NCI-H524 treated with DMSO at 0.1 percent for 48 hours (cell line): Measurements from ENCODE around the gene FOXP1.

Experiments used
- DNase-seq: peaks from one replicate; lab custom pipeline; 2025; lab: John Stamatoyannopoulos, UW

Gene FOXP1

DNA sequence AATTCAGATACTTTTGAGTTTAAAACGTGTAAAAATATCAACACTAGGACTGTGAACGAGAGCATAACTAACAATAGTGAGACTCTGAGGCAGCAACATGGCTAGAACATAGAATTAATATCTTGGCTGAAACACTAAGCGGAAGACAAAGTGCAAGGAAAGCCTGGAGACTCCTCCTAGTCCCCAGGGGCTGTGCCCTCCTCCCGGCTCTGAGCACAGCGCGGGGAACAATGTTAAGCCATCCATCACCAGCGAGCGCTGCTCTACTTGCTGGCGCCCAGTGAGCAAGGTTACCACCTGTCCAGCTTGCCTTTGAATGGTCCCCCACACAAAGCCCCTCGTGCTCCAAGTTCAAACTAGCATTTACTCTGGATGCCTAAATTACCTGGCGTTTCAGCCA lies 436.9 kb downstream of the FOXP1 start:
- no peak for DNase-seq

DNA sequence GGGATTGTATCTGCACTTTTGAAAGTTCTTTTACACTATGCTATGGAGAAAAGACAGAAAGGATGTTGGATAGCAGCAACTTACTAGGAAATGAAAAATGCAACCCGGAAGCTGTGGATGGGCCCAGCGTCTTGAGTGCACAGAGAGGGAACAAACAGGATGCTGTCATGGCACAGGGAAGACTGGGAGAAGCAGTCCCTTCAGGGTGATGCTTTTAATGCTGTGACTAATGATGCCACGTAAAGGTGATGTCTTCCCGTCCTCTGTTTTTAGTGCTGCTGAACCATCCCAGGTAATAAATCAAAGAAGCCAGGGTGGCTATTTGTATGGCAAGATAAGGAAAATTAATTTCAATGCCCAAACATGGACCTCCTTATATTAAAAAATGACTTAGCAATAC lies 437.6 kb downstream of the FOXP1 start:
- no peak for DNase-seq

DNA sequence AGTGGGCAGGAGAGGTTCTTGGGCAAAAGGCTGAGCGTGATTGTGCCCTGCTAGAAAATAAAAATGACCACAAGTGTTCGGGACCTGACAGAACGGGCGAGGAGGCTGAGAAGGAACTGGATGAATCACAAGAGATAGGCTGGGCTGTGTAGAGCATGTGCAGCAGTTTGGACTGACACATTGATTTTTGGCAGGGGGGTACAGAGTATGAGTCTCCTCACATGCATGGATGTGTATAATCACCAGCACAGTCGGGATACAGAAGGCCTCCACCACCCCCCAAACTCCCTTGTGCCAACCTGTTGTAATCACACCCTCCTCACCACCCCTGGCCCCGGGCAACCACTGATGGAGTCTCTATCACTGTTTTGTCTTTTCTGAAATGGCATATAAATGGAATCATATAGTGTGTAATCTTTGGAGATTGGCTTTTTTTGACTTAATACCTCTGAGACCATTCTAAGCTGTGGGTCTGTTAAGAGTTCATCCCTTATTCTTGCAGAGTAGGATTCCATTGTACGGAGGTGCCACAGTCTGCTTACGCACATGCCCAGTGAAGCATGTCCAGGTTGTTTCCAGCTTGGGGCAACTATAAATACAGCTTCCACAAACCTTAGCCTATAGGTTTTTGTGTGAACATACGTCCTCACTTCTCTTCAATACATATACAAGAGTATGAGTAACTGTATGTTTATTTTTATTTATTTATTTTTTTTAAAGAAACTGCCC lies 438.8 kb downstream of the FOXP1 start:
- DNase-seq = no peak

DNA sequence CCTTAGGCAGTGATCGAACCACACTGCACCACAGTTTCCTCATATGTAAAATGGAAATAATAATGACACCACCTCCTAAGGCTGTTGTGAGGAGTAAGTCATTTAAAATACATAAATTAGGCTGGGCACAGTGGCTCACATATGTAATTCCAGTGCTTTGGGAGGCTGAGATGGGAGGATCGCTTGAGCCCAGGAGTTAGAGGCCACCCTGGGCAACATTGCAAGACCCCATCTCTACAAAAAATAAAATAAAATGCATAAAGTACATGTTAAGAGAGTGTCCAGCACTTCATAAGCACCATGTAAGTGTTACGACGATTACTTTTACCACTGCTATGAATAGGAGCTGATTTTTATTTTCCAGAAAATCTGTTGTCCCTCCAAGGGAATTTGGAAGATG lies 440.0 kb downstream of the FOXP1 start:
- no peak for DNase-seq

DNA sequence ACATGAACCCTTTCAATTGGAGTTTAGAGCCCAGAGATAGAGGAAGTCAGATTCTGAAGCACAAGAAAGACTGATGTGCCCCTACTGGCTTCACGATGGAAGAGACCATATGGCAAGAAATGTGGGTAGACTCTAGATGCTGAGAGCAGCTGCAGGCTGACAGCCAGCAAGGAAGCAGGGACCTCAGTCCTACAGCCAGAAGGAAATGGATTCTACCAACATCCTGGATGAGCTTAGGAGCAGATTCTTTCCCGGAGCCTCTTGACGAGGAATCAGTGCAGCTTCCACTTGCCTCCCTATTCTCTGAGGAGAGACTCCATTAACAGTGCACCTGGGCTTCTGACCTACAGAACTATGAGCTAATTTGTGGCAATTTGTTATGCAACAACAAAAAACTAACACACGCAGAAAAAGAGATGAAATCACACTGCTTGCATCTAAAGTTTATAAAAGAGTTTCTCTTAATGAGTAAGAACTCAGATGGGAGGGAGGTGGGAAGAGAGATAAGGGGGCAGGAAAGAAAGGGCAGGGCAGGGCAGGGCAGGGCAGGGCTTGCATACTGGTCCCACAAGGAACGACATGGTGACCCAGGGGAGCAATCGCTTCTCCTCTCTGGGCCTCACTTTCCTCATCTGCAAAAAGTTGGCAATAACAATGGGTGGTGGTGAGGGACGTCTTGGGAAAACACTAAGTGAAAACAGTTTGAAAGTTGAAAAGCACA lies 440.9 kb downstream of the FOXP1 start:
- DNase-seq = peak; percentile 48

DNA sequence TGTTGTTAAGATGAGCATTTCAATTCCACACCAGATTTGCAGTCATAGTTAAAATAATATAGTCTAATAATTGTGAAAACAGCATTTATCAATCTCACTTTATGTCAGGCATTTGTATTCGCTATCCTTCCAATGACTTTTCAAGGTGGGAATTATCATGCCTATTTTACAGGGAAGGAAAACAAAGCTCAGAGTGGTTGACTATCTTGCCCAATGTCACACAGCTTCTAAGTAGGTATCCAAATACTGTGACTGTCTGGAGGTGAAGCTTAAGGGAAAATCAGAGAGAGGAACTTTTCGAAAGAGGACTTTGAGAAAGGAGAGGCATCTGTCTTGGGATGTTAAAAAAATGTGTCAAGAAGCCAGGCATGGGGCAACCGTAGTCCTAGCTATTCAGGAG lies 443.1 kb downstream of the FOXP1 start:
- no peak for DNase-seq

DNA sequence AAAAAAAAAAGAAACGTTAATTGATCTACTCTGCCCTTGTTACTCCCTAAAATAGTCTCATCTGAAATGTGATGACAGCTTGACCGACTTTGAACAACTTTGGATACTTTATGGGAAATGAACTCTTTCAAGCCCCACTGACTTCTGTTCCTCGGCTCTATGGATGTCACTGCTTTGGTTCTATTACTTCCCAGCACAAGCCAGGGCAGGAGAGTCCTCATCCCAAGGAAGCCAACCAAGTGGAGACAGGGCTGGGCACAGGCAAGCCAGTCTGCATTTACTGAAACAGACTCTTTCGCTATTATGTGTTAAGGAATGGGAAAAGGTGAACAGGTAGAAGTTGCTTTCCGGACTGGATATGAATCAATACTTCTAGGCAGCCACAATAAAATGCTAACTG lies 444.0 kb downstream of the FOXP1 start:
- no peak for DNase-seq

DNA sequence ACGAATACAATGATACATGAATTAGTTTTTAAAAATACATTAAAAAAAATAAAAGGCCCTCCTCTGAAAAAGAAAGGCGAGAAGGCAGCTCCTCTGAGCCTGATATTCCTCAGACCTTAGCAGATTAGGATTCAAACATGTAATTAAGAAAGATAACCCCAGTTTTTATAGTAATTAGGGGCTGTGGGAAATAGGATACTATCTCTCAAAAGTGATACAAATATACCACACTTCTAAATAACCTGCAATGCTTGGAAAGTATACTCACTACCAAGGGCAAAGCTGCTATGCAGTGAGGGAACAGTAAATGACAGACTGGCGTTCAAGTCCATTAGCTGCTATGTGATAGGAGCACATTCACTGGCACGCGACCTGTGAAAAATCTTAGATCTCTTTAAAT lies 445.1 kb downstream of the FOXP1 start:
- DNase-seq = no peak

DNA sequence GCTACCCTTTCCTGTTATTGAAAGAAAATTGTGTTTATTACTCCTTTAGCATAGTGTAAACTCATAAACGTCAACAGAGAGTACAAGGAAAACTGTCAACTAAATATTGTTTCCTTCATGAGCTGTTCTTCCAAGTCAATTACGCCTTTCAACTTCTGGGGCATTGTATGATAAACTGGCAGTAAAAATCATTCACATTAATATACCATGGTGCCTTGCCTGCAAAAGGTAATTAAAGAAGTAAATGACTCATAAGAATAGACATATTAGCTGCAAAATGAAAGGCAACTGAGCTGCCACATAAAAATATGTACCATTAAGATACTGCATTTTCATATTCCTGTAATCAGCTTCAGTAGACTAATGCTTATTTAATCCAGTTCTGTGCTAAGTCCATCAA lies 447.3 kb downstream of the FOXP1 start:
- DNase-seq = no peak

DNA sequence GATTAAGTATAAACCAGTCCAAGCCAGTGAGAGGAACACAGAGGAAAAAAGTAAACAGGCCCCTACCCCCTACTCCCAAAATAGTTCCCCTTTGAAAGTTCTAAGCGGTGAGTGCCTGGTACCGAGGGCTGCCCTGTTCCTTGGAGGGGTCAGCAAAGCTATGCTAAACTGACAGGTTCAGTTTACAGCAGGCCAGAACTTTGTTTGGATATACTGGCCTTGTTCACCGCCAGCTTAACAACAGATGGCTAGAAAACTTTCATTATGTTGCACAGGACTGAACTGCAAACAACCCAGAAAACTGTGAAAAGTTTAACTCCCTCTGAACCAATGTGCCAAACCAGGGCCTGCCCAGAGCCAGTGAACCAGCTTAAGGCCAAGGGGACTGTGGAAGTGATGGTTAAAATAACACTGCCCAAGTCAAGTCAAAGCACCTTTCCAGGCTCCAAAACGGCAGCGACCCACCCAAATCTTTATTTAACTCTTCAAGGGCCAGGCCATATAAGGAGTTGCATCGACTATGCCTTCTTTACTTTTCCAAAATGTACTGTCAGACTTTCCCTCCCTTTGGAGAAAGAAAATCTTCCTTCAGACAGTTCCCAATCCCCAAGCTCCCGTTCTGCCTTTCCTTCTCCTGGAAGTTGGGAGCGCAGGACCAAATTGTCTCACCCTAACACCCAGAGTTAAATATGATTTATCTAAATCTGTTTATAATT lies 448.0 kb downstream of the FOXP1 start:
- DNase-seq = no peak

DNA sequence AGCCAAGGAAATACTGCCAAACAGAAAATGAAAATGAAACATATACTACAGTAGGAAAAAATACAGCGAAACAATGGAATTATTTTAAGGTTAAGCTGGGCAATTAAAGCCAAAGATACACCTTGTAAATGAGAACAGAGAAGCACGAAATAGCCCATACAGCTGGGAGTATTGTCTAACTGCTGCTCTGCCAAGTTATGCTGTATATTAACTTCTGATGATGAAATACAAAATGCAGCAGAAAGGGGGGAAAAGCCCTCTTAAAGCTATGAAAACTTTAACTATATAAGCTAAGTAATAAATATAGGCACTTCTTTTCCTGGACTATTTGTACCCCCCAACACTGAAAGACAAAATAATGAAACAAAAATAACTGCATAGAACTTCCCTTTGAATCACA lies 449.0 kb downstream of the FOXP1 start:
- DNase-seq = no peak

DNA sequence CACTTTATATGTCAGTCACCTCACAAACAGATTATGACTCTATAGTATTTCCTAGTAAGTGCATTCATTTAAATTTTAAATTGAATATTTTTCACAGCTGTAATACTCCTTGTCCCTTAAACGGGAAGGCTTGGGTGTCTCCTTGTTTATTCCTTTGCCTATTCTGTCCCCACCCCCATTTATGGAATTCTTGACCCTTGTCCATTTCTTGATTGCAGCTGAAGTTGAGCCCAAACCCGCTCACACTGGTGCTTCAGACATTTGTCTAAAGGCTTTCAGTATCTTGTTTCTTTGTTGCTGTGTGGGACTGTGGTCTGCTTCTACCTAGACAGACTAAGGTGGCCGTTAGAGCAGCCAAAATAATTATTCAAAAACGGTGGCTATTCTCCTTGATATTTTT lies 449.7 kb downstream of the FOXP1 start:
- no peak for DNase-seq

DNA sequence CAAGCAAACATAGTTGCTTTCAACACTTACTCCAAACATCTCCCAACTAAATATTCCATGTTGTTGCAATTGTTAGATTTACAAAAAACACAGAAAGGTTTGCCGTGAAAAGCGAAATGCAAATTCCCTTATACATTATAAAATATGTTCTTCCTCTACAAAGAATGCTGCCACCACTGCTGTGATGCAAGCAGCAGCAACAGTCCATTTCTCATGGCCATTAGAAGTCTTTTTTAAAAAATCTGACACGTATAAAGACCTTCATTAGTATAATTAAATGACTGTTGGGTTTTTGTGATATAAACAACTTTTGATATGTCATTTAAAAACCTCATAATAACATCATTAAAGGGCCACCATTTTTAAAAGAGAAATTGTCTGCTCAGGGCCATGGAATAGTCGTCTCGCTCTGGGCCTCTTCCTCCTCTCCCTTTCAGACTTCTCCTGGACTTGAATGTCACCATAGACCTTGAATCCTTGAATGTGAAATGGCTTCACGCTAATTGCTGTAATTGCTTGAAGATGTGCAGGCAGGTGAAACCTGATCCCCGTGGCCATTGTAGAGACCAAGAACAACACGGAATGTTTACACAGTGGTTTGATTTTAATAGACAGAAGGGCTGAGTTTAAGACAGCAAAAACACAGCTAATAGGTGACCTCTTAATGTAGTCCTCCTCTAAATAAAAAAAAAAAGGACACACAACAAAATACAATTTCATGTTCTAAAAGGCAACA lies 450.4 kb downstream of the FOXP1 start:
- no peak for DNase-seq

DNA sequence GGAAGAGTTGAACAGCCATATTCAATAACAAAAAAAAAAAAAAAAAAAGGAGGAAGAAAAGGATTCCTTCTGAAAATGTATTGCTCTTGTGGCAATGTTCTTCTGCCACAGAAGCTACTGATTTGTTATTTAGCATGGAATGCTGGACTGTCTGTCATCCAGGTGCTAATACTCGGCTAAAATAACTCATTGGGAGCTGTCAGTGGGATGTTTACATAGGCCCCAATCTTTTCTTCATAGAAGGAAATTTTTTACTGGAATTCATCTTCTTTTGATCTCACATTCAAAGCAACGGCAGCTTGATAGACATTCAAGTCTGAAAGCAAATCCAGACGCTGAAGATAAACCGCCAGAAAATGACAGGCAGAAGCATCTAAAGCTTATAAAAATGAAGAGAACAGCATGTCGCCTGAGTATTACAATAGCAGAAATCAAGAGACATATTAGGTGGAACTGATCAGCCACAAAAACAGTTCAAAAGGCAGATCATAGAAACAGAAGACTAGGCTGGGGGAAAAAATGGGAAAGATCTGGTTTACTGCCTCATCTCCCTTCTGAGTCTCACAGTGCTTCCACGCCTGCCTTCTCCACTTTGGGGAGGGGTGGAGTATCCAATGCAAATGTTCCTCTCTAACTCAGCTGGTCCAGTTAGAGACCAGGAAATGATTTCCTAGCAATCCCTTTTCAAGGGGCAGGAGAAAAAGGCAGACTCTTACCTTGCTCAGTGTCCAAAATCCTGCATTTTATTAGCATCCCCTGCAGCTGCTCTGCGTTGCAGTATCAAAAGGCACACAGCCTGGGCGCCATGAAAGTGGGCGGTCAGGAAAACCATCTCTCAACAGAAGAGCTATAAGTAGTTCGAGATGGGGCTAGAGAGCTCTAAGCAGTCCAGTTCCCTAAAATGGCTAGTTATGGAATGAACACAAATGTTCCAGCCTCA lies 451.9 kb downstream of the FOXP1 start:
- no peak for DNase-seq

DNA sequence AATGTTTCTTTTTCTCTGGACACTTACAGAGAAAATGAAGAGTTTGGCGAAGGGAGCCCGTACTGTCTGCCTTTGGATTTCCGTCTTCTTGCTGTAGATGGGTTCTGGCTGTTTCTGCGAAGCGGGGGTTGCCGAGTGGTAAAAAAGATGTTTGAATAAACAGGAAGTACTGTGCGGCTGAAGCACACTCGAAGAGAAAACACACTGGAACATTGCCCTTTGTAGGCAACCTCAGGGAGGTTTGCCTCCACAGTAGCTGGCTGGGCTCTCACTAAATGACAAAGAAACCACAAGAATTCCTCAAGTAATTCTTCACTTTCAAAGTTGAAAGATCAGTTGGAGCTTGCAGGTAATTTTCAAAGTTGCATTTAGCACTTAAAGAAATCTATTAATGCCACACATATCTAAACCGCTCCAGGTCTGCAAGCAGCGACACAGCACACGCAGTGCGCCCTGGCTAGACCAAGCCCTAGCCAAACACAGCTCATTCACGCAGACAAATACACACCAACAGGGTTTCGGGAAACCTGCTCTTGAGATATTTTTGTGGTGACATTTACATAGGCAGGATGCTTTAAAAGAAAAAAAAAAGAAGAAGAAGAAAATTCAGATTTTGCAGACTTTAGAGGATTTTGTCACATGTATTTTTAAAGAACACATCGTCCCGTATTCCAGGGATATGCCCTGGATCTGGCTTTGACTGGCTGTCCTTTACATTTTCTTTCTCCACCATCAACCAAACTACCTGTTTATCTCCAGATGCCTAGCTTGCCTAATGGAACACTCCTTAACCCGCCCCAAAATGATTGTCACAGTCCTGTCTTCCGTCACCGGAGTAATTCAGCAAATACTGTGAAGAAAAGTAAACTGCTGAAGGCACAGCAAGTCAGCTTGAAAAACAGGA lies 452.8 kb downstream of the FOXP1 start:
- DNase-seq = no peak

DNA sequence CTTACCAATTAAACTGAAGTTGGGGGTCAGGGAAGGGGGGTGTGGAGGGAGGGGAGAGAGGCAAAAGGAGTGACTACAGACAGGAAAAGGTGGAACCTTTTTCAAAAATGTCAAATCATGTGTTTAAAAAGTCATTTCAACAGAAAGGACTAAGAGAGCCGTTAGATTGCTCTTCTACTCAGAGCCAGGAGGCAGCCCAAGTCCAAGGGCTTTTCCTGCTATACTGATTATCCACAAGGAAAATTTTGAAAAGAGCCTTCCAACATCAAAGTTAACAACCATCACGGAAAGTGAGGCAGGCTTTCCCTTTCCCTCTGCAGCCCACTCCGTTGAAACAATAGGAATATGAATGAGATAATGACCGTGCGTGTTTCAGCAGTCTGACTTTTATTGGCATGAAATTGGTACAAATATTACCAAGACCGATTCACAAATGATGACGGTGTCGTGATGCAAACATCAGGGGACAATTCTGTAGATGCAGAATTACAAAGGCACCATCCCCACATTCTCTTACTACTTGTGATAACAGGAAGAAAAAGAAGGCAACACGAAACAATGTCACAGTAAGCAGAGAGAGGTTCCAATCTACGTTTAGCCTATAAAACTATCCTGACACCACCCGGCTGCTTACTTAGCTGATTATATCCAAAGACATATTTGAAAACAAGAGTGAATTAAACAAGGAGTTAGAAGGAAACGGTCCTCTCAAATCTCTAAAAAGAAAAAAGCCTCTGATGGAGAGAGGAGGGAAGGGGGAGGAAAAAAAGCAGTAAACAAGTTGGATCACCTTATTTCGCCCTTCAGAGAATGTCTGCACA lies 453.7 kb downstream of the FOXP1 start:
- DNase-seq = no peak

DNA sequence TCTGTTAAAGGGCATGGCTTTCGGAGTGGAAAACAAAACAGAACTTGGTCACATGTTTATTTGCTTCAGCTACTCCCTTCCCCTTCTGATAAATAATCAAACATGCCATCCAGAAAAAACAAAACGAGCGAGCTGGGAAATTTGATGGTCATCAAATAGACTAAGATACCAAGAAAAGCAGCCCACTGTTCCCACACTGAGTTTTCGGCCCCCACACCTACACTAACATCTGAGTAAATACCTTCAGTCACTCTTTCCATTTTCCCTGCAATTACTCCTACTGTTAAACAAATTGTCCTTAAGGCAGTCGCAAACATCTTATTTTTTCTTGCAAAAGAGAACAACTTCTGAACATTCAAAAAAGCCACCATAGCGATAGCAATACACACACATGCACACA lies 454.6 kb downstream of the FOXP1 start:
- DNase-seq = no peak

DNA sequence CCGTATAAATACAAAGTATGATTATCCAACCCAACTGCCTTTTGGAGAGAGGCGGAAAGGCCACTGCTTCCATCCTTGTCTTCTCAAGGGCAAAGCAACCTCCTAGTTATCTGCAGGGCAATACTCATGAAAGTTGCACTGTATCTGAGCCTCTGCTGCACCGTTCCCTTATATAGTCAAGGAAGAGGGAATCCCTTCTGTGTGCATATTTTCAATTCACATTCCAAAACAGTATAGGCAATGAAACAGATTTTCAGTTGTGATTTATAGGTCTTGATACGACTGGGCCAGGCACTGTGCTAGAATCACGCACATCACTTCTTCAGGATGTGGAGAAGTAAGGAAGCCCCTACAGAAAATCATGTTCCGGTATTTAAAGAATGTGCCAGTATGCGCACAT lies 455.7 kb downstream of the FOXP1 start:
- DNase-seq = no peak

DNA sequence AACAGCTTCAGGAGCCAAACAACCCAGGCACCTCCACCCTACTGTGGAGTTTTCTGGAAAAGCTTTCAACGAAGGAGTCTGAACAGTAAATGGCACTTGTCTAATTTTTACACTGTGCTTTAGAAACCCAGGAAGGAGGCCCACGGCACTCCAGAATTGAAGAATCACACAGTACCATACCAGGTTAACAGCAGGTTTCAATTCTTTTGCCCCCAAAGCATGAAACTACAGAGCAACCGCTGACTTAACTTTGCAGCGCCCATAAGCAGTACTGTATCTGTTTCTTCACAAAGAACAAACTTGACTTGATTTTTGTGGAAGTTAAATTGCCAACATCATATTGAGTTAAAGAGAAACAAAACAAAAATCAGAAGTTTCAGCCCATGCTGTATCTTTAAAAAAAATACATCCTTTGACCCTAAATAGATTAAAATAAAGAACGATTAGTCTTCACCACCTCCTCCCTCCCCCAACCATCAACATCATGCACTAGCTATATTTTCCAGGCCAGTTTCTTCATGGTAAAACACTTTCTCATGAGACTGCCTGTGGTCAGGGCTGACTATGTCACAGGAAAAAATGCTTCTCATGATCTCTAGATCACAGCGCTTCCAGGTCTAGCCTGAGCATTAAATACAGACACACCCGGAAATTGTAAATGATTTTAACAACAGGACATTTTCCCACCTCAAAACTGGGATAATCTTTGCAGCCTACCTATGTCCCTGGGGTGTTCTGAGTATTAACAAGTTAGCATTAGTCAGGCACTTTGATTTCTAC lies 456.3 kb downstream of the FOXP1 start:
- DNase-seq = no peak
